GM18867 (cell line): Measurements from ENCODE around the gene AHCYL1.

Experiments used
- ATAC-seq: cut with Tn5 transposase; IDR thresholded peaks from one replicate; pipeline ENCODE4 v1.9.1; 2021; ENCODE audit warnings: mild to moderate bottlenecking, moderate library complexity; ENCODE audit not compliant: unreplicated experiment

Gene AHCYL1

GRCh38 chr1:110059133-110059863 lies 74.7 kb downstream of the AHCYL1 start:
- ATAC-seq = no peak

DNA sequence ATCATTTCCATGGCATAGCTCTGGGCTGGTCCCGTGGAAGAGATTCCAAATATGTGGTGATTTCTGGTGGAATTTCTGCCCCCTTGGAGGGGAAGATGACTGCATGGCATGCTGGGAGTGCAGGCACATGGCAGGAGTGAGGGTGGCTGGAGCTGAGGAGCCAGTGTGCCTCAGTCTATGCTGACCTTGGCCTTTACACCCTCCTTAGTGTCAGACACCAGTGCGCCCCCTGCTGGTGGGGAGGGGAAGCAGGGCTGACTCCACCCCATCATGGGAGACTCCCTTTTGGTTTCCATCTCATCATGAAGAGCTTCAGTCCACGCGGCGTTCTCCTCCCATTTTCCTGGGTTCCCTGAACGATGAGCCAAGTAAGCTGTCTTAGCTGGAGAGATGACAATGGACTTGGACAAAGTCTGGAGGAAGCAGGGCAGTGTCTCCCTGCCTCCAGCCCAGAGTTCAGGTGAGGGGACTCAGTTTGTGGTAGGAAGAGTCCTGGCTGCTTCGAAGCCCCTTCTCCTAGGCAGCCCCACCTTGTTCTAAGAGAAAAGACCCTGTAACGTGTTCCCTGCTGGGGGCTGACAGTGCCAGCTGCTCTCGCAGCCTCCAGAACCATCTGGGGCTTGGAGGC lies 75.6 kb downstream of the AHCYL1 start:
- no peak for ATAC-seq

DNA sequence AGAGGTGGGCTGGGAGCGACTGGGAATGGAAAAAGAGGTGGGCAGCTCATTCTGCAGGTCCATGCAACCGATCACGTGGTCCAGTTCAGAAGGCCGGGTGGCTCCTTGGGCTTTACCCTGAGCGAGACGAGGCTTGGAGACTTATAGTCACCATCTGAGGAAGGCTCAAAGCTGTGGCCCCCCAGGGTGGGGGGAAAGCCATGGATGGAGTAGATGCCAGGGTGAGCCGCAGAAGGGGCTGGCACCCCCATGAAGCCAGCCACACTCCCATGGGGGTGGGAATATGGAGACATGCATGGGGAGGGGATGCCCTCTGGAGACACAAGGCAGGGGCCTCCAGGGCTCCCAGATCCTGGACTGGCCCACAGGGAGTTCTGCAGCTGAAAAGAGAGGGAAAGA lies 76.1 kb downstream of the AHCYL1 start:
- ATAC-seq = no peak

GRCh38 chr1:110061341-110061740 lies 76.8 kb downstream of the AHCYL1 start:
- ATAC-seq = no peak

DNA sequence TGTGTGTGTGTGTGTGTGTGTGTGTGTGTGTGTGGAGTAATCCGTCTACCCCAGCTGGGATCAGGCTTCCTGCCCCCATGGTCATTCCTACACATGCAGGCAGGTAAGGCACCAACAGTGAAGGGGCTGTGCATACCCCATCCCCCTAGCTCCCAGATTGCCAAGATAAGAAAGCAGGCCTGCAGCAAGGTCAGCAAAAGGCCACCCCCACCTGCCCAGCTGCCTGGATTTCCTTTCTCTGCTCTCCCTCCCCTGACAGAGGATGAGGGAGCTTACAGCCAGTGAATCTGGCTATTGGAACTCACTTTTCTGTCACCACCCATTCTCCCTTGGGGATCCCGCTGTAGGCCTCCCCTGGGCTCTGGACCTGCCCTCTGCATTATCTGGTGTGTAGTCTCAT lies 78.0 kb downstream of the AHCYL1 start:
- ATAC-seq = no peak

- ATAC-seq = no peak
Measured at GRCh38 chr1:110063781-110064180, 79.2 kb downstream of the AHCYL1 start.

DNA sequence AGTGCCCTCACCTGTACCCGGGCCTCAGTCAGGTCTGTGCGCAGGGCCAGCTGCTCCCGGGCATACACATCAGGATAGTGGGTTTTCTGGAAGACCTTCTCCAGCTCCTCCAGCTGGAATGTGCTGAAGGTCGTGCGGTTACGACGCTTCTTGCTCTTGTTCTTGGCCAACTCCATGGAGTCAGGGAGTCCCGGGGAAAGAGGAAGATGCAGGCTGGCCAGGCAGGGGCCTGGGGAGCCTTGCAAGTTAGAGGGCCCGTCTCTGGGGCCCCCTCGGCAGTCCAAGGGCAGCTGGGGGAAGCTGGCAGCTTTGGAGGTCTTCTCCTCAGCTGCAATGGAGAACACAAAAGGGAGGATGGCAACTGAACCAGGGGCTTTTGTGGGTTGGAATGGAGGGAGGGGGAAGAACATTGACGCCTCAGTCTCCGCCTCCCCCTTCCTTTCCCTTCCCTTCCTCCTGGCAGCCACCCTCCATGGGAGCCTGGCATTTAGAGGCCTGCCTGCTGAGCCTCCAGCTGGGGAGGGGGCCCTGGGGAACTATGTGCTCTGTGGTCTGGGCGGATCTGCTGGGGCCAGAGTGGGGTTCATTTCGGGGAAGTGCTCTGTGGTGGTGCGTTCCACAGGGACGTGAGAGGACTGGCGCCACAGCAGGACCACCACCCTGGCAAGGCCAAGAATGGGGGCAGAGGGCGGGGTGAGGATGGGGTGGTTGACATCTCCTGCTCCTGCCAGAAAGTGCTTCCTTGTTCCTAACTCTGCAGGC lies 80.2 kb downstream of the AHCYL1 start:
- ATAC-seq = no peak

GRCh38 chr1:110065841-110066240 lies 81.3 kb downstream of the AHCYL1 start:
- ATAC-seq = no peak

GRCh38 chr1:110067479-110067892 lies 82.9 kb downstream of the AHCYL1 start:
- ATAC-seq = no peak

- no peak for ATAC-seq
Measured at GRCh38 chr1:110067893-110068645, 83.5 kb downstream of the AHCYL1 start.

DNA sequence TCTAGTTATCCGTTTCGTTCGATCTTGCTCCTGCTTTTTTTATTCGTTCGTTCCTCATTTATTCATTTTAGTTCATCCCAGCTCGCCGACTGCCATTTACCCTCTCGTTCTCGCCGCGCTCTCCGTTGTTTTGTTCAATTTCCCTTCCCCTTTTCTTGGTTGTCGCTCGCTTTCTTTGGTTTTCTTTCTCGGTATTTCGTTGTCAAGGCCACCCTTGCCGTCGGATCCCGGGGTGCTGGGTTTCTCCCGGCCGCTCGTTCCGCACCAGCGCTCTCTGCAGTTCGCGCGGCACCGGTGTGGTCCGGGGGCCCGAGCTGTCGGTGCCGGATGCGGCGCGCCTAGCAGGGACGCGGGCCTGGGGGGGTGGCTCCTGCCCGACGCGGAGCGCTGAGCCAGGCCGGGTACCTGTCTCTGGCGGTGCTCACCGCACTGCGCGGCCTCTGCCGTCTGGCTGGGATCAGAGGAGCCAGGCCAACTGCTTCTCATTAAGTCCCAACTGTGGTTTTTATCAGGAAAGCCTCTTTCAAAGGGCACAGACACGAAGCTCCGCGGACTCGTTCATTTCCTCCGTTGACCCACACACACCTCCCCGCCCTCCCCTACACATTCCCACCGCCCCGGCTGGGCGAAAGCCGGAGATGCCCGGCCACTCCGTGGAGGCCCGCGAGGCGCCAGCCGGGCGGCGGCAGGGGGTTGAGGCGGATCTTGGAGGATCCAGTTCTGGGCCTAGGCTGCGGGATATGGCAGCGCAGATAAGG lies 84.3 kb downstream of the AHCYL1 start:
- no peak for ATAC-seq

DNA sequence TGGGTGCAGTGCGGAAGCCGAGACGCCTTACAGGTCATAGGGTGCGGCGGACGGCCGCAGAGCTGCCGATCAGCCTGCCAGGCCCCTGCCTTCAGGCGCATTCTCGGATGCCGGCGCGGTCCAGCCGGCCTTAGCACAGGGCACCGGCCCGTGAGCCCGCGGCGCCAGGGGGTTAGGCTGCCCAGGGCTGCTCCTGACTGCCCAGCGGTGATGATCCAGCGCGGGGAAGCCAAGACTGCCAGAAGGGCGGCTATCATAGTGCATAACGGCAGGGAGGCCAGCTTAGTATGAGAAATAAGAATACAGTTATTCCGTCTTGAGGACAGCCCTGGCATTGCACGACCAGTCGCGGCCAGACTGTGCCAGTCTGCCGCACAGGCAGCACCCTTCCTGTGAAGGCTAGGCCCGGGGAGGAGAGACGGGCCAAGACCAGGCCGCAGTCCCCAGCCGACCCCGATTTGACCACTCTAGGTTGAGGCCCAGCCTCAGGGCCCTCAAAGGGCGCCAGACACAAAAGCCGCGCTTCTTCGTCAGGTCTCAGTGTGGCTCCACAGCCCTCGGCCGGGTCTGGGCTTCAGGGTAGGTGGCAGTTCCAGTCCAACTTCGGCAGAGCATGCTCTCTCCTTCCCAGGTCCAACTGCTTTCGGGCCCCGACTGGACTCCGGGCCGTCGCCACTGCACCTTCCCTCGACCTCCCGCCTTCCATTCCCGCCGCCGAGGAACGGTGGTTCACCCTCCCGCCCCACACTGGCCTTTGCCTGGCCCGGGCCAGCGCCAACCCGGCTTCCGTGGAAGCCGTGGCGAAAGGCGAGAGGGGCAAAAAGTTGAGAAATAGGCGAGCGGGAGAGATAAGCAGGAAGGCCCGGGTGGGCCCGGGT lies 85.1 kb downstream of the AHCYL1 start:
- ATAC-seq = no peak

DNA sequence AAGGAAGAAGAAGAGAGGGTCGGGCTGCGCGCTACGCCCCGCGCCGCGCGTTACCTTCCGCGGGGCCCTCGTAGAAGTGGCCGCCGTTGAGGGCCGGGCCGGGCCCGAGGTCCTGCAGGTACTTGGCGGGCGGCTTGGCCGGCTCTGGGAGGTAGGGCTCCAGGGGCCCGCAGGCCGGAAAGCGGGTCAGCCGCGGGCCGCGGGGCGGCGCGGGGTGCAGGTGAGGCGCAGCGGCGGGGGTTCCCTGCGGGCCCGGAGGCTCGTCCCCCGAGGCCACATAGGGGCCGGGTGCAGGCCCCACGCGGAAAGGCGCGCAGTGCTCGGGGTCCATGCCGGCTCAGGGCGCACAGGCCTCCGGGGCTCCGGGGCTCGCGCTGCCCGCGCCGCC lies 85.7 kb downstream of the AHCYL1 start:
- ATAC-seq = no peak

GRCh38 chr1:110070671-110071242 lies 86.2 kb downstream of the AHCYL1 start, which contains the start of gene ALX3:
ALX3 (minus strand) TSS chr1:110070672; CDS start chr1:110070612, 60 bp downstream.
- no peak for ATAC-seq
